H9 (cell line): ENCODE measurements around the gene KSR1. TPM values are rescaled to one million over a fixed set of nuclear protein-coding genes. Genes with fewer than 3 reads are reported as not detected.

Experiments used
- DNase-seq: peaks from one replicate; pipeline ENCODE4 v3.0.0-alpha.2; 2017
- H2AFZ ChIP-seq: one replicate; pipeline ENCODE4 v1.6.1; 2013; ENCODE audit warnings: mild to moderate bottlenecking, low read length, control low read depth, moderate library complexity
- H2AK5ac ChIP-seq: 2 replicates; pipeline ENCODE4 v1.6.1; 2013; ENCODE audit warnings: low read length, control low read depth, mixed read lengths; ENCODE audit not compliant: insufficient read length
- H2BK120ac ChIP-seq: one replicate; pipeline ENCODE4 v1.6.1; 2013; ENCODE audit warnings: low read depth, mild to moderate bottlenecking, low read length, control low read depth, inconsistent platforms; ENCODE audit not compliant: poor library complexity, severe bottlenecking
- H2BK12ac ChIP-seq: 2 replicates; pipeline ENCODE4 v1.6.1; 2013; ENCODE audit warnings: low read length, control low read depth, mixed read lengths, low read depth; ENCODE audit not compliant: insufficient read length
- H2BK15ac ChIP-seq: 2 replicates; pipeline ENCODE4 v1.6.1; 2013; ENCODE audit warnings: low read depth, low read length, control low read depth
- H2BK20ac ChIP-seq: one replicate; pipeline ENCODE4 v1.6.1; 2013; ENCODE audit warnings: low read depth, mild to moderate bottlenecking, low read length, control low read depth, inconsistent platforms; ENCODE audit not compliant: poor library complexity, severe bottlenecking
- H2BK5ac ChIP-seq: 2 replicates; pipeline ENCODE4 v1.6.1; 2013; ENCODE audit warnings: low read length, control low read depth, mixed read lengths; ENCODE audit not compliant: insufficient read length
- H3K14ac ChIP-seq: 2 replicates; pipeline ENCODE4 v1.6.1; 2013; ENCODE audit warnings: low read length, control low read depth; ENCODE audit not compliant: insufficient read depth
- H3K18ac ChIP-seq: 2 replicates; pipeline ENCODE4 v1.6.1; 2013; ENCODE audit warnings: low read depth, mild to moderate bottlenecking, mixed read lengths, low read length, control low read depth; ENCODE audit not compliant: insufficient read length
- H3K23ac ChIP-seq: 2 replicates; pipeline ENCODE4 v1.6.1; 2013; ENCODE audit warnings: low read length, control low read depth, mixed read lengths, low read depth; ENCODE audit not compliant: insufficient read length
- H3K23me2 ChIP-seq: 2 replicates; pipeline ENCODE4 v1.6.1; 2013; ENCODE audit warnings: low read depth, mild to moderate bottlenecking, mixed read lengths, low read length, control low read depth; ENCODE audit not compliant: insufficient read length, poor library complexity, severe bottlenecking
- H3K27ac ChIP-seq: 2 replicates; pipeline ENCODE4 v1.5.1; 2013; ENCODE audit warnings: low read length, control low read depth, mixed read lengths, low read depth; ENCODE audit not compliant: insufficient read length
- H3K27me3 ChIP-seq: 2 replicates; pipeline ENCODE4 v1.6.1; 2013; ENCODE audit warnings: low read length, control low read depth, inconsistent platforms; ENCODE audit not compliant: insufficient read depth
- H3K4ac ChIP-seq: 2 replicates; pipeline ENCODE4 v1.6.1; 2013; ENCODE audit warnings: low read depth, mild to moderate bottlenecking, control low read depth, inconsistent platforms, low read length, moderate library complexity
- H3K4me1 ChIP-seq: 2 replicates; pipeline ENCODE4 v1.6.1; 2013; ENCODE audit warnings: low read length, control low read depth, inconsistent platforms; ENCODE audit not compliant: insufficient read depth
- H3K4me2 ChIP-seq: 2 replicates; pipeline ENCODE4 v1.6.1; 2013; ENCODE audit warnings: low read length, control low read depth, mixed read lengths; ENCODE audit not compliant: insufficient read length, insufficient read depth
- H3K56ac ChIP-seq: 2 replicates; pipeline ENCODE4 v1.6.1; 2013; ENCODE audit warnings: low read depth, mild to moderate bottlenecking, mixed read lengths, low read length, control low read depth; ENCODE audit not compliant: insufficient read length
- H3K79me1 ChIP-seq: 2 replicates; pipeline ENCODE4 v1.6.1; 2013; ENCODE audit warnings: low read depth, mild to moderate bottlenecking, moderate library complexity, low read length, control low read depth, inconsistent platforms; ENCODE audit not compliant: insufficient read depth, poor library complexity, severe bottlenecking
- H3K79me2 ChIP-seq: 2 replicates; pipeline ENCODE4 v1.6.1; 2013; ENCODE audit warnings: low read length, control low read depth, inconsistent platforms; ENCODE audit not compliant: insufficient read depth
- H3K9ac ChIP-seq: 2 replicates; pipeline ENCODE4 v1.6.1; 2013; ENCODE audit warnings: low read length, control low read depth, mixed read lengths; ENCODE audit not compliant: insufficient read length; ENCODE audit errors: extremely low read depth
- H3K9me3 ChIP-seq: one replicate; pipeline ENCODE4 v1.6.1; 2013; ENCODE audit warnings: low read depth, low read length, inconsistent platforms; ENCODE audit not compliant: control insufficient read depth
- H3T11ph ChIP-seq: one replicate; pipeline ENCODE4 v1.6.1; 2013; ENCODE audit warnings: mild to moderate bottlenecking, low read length, control low read depth, inconsistent platforms
- H4K20me1 ChIP-seq: one replicate; pipeline ENCODE4 v1.6.1; 2013; ENCODE audit not compliant: control insufficient read depth, insufficient read length, insufficient read depth
- H4K5ac ChIP-seq: 2 replicates; pipeline ENCODE4 v1.6.1; 2013; ENCODE audit warnings: low read depth, mild to moderate bottlenecking, mixed read lengths, low read length, control low read depth; ENCODE audit not compliant: insufficient read length
- H4K8ac ChIP-seq: replicated peaks from 2 replicates; pipeline ENCODE4 v1.6.1; 2013; ENCODE audit warnings: low read length, control low read depth, mixed read lengths, low read depth; ENCODE audit not compliant: insufficient read length
- H4K91ac ChIP-seq: 2 replicates; pipeline ENCODE4 v1.6.1; 2013; ENCODE audit warnings: low read depth, mild to moderate bottlenecking, moderate library complexity, mixed read lengths, low read length, control low read depth; ENCODE audit not compliant: insufficient read length
- H3K27ac Mint-ChIP-seq, 3 experiments: 2 replicates in 2 of 3; 3 replicates in 1 of 3; pipeline ENCODE4 v1.8.0; 2020 to 2021; ENCODE audit warnings: mixed read lengths in 3 of 3, mild to moderate bottlenecking in 1 of 3, moderate library complexity in 1 of 3
- H3K27me3 Mint-ChIP-seq: 2 replicates; pipeline ENCODE4 v1.8.0; 2021; ENCODE audit warnings: low read depth, mild to moderate bottlenecking, moderate library complexity, mixed read lengths
- H3K36me3 Mint-ChIP-seq, 3 experiments: 2 replicates in 2 of 3; 3 replicates in 1 of 3; pipeline ENCODE4 v1.8.0; 2020 to 2021; ENCODE audit warnings: low read depth in 3 of 3, mixed read lengths in 3 of 3; ENCODE audit not compliant: insufficient read depth in 1 of 3
- H3K4me1 Mint-ChIP-seq, 2 experiments: 2 replicates each; pipeline ENCODE4 v1.8.0; 2020; ENCODE audit warnings: mixed read lengths in 2 of 2
- H3K4me3 Mint-ChIP-seq, 2 experiments: 2 replicates in 1 of 2; 3 replicates in 1 of 2; pipeline ENCODE4 v1.8.0; 2020 to 2021; ENCODE audit warnings: mild to moderate bottlenecking in 2 of 2, mixed read lengths in 2 of 2, moderate library complexity in 1 of 2
- H3K9me3 Mint-ChIP-seq, 2 experiments: 2 replicates in 1 of 2; 3 replicates in 1 of 2; pipeline ENCODE4 v1.8.0; 2020; ENCODE audit warnings: mild to moderate bottlenecking in 2 of 2, mixed read lengths in 2 of 2, moderate library complexity in 1 of 2
- WGBS: extraction: QIAGEN DNeasy Blood & Tissue Kit; methylation state at CpG from one replicate; pipeline ENCODE4 v1.1.7; 2013; ENCODE audit warnings: missing lambda C conversion rate, low lambda C conversion rate, mixed read lengths; ENCODE audit not compliant: insufficient read length; ENCODE audit errors: extremely low coverage; 5-methylcytosine and 5-hydroxymethylcytosine counted together
- total RNA-seq: library from RNA; stranded (reverse); gene quantifications from 2 replicates; pipeline ENCODE4 v1.2.1, GENCODE V29; 2021
- TF ChIP-seq, protein P1 (sequence below): fragments of 200-600 bp; sonication (generic); conservative IDR thresholded peaks from 3 replicates; pipeline ENCODE4 v1.8.0; 2021; ENCODE audit warnings: antibody characterized with exemption, mild to moderate bottlenecking

The KSR1 gene
- total RNA-seq, 1 experiment from 2014 or later: 44.9 TPM

- no peaks in the 10 kb centered on the region for H3K9me3 ChIP-seq
- Mint-ChIP-seq H3K27me3 (no peaks in the 10 kb centered on the region; the same call in 1 of the 2 replicates), H3K4me1 (peaks cover 55 to 56% of the 10 kb centered on the region in 2 experiments), H3K36me3 (no peaks in the 10 kb centered on the region; a peak in 1 of 7 replicates), H3K27ac (peak overlapping the region in 2 of 3 experiments; percentile 21 to 78; a peak in 4 of 7 replicates), H3K4me3 (no peak overlapping the region), H3K9me3 (no peaks in the 10 kb centered on the region)
- H3T11ph ChIP-seq: no peak overlapping the region
- TF ChIP-seq, protein P1, sequence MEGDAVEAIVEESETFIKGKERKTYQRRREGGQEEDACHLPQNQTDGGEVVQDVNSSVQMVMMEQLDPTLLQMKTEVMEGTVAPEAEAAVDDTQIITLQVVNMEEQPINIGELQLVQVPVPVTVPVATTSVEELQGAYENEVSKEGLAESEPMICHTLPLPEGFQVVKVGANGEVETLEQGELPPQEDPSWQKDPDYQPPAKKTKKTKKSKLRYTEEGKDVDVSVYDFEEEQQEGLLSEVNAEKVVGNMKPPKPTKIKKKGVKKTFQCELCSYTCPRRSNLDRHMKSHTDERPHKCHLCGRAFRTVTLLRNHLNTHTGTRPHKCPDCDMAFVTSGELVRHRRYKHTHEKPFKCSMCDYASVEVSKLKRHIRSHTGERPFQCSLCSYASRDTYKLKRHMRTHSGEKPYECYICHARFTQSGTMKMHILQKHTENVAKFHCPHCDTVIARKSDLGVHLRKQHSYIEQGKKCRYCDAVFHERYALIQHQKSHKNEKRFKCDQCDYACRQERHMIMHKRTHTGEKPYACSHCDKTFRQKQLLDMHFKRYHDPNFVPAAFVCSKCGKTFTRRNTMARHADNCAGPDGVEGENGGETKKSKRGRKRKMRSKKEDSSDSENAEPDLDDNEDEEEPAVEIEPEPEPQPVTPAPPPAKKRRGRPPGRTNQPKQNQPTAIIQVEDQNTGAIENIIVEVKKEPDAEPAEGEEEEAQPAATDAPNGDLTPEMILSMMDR: no peak
- no peak overlapping the region for H2BK20ac ChIP-seq
- H4K5ac ChIP-seq: no peak overlapping the region
- no peak overlapping the region for H3K14ac ChIP-seq
- H2BK15ac ChIP-seq: no peak overlapping the region
- no peak overlapping the region for H4K8ac ChIP-seq
- no peaks in the 10 kb centered on the region for H3K79me1 ChIP-seq
- no peak overlapping the region for H2AFZ ChIP-seq
- no peak overlapping the region for H4K91ac ChIP-seq
- no peak overlapping the region for H3K23ac ChIP-seq
- H3K4me1 ChIP-seq: peaks cover 16% of the 10 kb centered on the region
- no peak overlapping the region for H2BK12ac ChIP-seq
- H3K18ac ChIP-seq: no peak overlapping the region
- no peaks in the 10 kb centered on the region for H3K27me3 ChIP-seq
- H3K23me2 ChIP-seq: no peaks in the 10 kb centered on the region
- no peak for DNase-seq
- H3K9ac ChIP-seq: no peak overlapping the region
- no peak overlapping the region for H3K56ac ChIP-seq
- no peak overlapping the region for H2BK120ac ChIP-seq
- no peak overlapping the region for H2AK5ac ChIP-seq
- no peak overlapping the region for H3K4me2 ChIP-seq
- peaks cover 1% of the 10 kb centered on the region; the same call in 1 of the 2 replicates for H3K79me2 ChIP-seq
- H3K4ac ChIP-seq: no peak overlapping the region
- no peak overlapping the region for H2BK5ac ChIP-seq
- no peaks in the 10 kb centered on the region for H4K20me1 ChIP-seq
- no CpG with 5 or more reads among the region's 8 CpGs for WGBS
- no peak overlapping the region for H3K27ac ChIP-seq
These were observed 120.3 kb downstream of the KSR1 start for GRCh38 chr17:27576477-27577083.
